22Rv1 (cell line): ENCODE measurements around the gene USP30.

Source experiments
- ZFX ChIP-seq: fragments of 450-650 bp; IDR thresholded peaks from 2 replicates; pipeline ENCODE4 v1.6.1; 2017; ENCODE audit warnings: antibody characterized with exemption, borderline replicate concordance
- TF ChIP-seq, protein P1 (sequence below): fragments of 450-650 bp; IDR thresholded peaks from 2 replicates; pipeline ENCODE4 v1.5.1; 2017; ENCODE audit warnings: mild to moderate bottlenecking

DNA sequence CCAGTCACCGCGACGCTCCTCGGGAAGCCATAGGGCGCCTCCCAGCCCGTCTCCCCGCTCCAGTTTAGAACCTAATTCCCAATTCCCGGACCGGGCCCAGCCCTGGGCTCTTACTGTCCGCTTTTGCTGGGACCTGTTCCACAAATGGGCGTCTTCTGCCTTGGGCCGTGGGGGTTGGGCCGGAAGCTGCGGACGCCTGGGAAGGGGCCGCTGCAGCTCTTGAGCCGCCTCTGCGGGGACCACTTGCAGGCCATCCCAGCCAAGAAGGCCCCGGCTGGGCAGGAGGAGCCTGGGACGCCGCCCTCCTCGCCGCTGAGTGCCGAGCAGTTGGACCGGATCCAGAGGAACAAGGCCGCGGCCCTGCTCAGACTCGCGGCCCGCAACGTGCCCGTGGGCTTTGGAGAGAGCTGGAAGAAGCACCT is 45.8 kb downstream of the USP30 start:
- TF ChIP-seq, protein P1, sequence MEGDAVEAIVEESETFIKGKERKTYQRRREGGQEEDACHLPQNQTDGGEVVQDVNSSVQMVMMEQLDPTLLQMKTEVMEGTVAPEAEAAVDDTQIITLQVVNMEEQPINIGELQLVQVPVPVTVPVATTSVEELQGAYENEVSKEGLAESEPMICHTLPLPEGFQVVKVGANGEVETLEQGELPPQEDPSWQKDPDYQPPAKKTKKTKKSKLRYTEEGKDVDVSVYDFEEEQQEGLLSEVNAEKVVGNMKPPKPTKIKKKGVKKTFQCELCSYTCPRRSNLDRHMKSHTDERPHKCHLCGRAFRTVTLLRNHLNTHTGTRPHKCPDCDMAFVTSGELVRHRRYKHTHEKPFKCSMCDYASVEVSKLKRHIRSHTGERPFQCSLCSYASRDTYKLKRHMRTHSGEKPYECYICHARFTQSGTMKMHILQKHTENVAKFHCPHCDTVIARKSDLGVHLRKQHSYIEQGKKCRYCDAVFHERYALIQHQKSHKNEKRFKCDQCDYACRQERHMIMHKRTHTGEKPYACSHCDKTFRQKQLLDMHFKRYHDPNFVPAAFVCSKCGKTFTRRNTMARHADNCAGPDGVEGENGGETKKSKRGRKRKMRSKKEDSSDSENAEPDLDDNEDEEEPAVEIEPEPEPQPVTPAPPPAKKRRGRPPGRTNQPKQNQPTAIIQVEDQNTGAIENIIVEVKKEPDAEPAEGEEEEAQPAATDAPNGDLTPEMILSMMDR: no peak
- no peak for TF ChIP-seq ZFX
